ENCODE results near the gene HPGDS. TPM values are rescaled to one million over a fixed set of nuclear protein-coding genes. Genes with fewer than 3 reads are reported as not detected.

Gene HPGDS
- total RNA-seq, 1 donor from 2014 or later, result not detected

DNA sequence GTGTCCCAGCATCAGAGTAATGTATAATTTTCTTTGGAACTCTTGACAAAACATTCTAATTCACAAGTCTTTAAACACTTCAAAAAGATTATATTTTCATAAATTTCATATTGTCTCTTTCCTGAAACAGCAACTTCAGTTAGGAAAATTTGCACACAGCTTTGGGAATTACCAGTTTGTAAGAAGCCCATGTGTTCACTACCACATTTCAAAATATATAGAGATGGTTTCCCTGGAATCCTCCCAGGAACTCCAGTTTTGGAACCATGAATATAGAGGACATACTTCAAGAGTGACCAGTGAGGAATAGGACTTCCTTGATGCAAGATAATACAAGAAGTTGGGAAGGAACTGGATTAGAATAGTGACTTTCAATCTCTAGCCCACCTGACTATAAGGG, 28.7 kb upstream of the HPGDS start:
- no peak for DNase-seq (ENCODE audit: low spot score in 2 of 2)

DNA sequence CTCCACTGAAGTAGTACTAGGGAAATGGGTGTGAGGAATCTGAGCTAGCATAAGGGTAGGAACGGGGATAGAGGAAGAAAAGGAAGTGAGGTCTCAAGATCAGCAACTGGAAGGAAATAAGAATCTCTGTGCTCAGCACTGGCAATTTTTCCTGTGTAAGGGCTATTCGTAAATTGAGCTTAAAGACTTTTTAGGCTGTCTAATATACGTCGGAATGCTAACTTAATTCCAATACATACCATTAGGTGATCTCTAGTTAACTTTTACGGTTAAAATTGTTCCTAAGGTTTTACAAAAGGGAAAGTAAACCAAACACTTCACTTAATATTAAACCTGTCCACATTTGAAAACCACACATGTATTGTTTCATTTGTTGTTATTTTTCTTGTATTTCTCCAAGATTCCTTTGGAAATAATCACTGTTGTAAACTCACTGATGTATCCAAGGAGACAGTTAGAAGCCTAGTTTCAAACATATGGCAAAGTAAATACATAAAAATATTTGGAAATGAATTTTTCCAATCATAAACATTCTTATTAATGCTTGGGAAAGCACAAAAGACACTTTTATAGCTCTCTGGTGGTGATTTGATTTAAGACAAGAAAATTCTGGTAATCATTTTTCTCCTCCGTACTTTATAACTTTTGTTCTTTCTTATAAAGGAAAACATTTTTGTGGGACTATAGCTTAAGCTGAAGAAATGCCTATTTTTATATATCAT, 28.1 kb upstream of the HPGDS start:
- Histone ChIP-seq H3K27ac (no peak overlapping the region), H3K9me3 (peaks cover 0 to 4% of the 10 kb centered on the region in 2 donors), H3K4me1 (no peaks in the 10 kb centered on the region), H3K27me3 (no peaks in the 10 kb centered on the region), H3K36me3 (no peaks in the 10 kb centered on the region), H3K4me3 (no peak overlapping the region)
- intact Hi-C loops (cut with DNase I), result no loop called here
- no peak for DNase-seq (ENCODE audit: low spot score in 2 of 2)
- TF ChIP-seq, protein P1, sequence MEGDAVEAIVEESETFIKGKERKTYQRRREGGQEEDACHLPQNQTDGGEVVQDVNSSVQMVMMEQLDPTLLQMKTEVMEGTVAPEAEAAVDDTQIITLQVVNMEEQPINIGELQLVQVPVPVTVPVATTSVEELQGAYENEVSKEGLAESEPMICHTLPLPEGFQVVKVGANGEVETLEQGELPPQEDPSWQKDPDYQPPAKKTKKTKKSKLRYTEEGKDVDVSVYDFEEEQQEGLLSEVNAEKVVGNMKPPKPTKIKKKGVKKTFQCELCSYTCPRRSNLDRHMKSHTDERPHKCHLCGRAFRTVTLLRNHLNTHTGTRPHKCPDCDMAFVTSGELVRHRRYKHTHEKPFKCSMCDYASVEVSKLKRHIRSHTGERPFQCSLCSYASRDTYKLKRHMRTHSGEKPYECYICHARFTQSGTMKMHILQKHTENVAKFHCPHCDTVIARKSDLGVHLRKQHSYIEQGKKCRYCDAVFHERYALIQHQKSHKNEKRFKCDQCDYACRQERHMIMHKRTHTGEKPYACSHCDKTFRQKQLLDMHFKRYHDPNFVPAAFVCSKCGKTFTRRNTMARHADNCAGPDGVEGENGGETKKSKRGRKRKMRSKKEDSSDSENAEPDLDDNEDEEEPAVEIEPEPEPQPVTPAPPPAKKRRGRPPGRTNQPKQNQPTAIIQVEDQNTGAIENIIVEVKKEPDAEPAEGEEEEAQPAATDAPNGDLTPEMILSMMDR (IDR thresholded peaks at IDR 0.05), result no peak

More for the DNA sequence above, 28.7 kb upstream of the HPGDS start:
- no peaks in the 10 kb centered on the region for H3K27me3 ChIP-seq
- H3K4me1 ChIP-seq, result no peaks in the 10 kb centered on the region
- no peak overlapping the region for H3K27ac ChIP-seq
- H3K36me3 ChIP-seq, result no peaks in the 10 kb centered on the region
- TF ChIP-seq, protein P1 (IDR thresholded peaks at IDR 0.05), result no peak
- peaks cover 0 to 4% of the 10 kb centered on the region in 2 donors for H3K9me3 ChIP-seq
- intact Hi-C loops (cut with DNase I), result no loop called here
- no peak overlapping the region for H3K4me3 ChIP-seq

DNA sequence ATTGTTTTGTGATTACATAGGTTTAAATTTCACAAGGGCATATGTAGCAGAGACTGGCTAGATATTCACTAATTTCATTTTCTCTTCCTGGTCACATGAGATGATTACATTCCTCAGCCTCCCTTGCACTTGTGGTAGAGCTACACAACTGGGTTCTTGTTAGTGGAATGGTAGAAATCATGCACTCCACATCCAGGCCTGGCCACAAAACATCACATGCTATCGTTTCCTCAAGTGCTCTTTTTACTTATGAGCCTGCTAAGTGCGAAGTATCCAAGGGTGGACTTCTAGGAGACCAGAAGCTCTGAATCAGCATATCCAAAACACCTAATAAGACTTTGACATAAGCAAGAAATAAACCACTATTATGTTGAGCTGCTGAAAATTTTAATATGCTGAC, 26.4 kb upstream of the HPGDS start:
- H3K4me1 ChIP-seq, result no peaks in the 10 kb centered on the region
- intact Hi-C loops (cut with DNase I), result no loop called here
- TF ChIP-seq, protein P1 (IDR thresholded peaks at IDR 0.05), result no peak
- no peak for DNase-seq (ENCODE audit: low spot score in 2 of 2)
- H3K4me3 ChIP-seq, result no peak overlapping the region
- no peaks in the 10 kb centered on the region for H3K27me3 ChIP-seq
- no peaks in the 10 kb centered on the region for H3K36me3 ChIP-seq
- no peak overlapping the region for H3K27ac ChIP-seq
- H3K9me3 ChIP-seq, result peaks cover 0 to 4% of the 10 kb centered on the region in 2 donors

DNA sequence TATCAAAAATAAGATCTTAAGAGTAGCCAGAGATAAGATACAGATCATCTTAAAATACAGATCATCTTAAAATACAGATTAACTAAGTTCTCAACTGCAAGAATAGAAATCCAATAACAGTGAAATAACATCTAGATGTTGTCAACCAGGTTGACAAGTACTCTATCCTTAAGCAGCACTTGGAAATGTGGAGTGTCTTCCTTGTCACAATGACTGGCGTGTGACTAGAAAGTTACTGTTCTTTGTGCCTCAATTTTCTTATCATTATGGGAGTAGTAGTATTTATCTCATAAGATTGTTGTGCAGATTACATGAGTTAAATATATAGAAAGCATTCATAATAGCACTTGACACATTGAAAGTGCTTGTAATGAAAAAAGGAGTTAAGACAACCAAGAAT, 25.8 kb upstream of the HPGDS start:
- intact Hi-C loops (cut with DNase I), result no loop called here
- H3K4me3 ChIP-seq, result no peak overlapping the region
- no peaks in the 10 kb centered on the region for H3K4me1 ChIP-seq
- TF ChIP-seq, protein P1 (IDR thresholded peaks at IDR 0.05), result no peak
- H3K36me3 ChIP-seq, result no peaks in the 10 kb centered on the region
- no peak for DNase-seq (ENCODE audit: low spot score in 2 of 2)
- no peak overlapping the region for H3K27ac ChIP-seq
- H3K27me3 ChIP-seq, result no peaks in the 10 kb centered on the region
- H3K9me3 ChIP-seq, result peaks cover 0 to 4% of the 10 kb centered on the region in 2 donors

DNA sequence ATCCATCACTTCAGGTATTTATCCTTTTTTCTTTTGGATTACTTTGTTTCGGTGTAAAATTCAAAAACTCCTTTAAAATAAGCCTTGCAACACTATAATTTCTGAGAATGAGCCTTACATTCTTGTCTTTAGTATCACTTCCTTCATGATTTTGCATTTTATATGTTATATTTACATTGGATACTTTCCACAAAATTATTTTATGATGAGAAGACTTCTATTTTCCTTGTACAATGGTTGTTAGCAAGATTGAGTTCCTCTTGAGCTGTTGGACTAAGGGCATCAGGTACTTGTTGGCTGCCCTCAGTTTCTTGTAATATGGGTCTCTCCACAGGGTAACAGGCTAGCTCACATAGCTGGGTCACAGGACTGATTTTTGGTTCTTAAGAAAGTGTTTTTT, 22.7 kb upstream of the HPGDS start:
- peaks cover 0 to 4% of the 10 kb centered on the region in 2 donors for H3K9me3 ChIP-seq
- no peak overlapping the region for H3K4me3 ChIP-seq
- no peaks in the 10 kb centered on the region for H3K4me1 ChIP-seq
- no peaks in the 10 kb centered on the region for H3K27me3 ChIP-seq
- DNase-seq (ENCODE audit: low spot score in 2 of 2), result no peak
- TF ChIP-seq, protein P1 (IDR thresholded peaks at IDR 0.05), result no peak
- H3K27ac ChIP-seq, result no peak overlapping the region
- no peaks in the 10 kb centered on the region for H3K36me3 ChIP-seq
- intact Hi-C loops (cut with DNase I), result no loop called here

Measured in ascending aorta (tissue), 2 donors.